ENCODE data around the gene L3MBTL4. TPM values are rescaled to one million over a fixed set of nuclear protein-coding genes. Genes with fewer than 3 reads are reported as not detected.

L3MBTL4 gene
- total and polyA plus RNA-seq, 9 of the 15 experiments (the other 6 are each of a cell fraction or from before 2014, with no cell fraction given) = not detected

GRCh38 chr18:6254456-6254855 lies 160.3 kb downstream of the L3MBTL4 start:
- ChIA-PET CTCF (ENCODE audit: low intra/inter-chr PET ratio) (no interaction called here), POLR2A (no interaction called here)
- in situ Hi-C loops (cut with MboI) = no loop called here
- no peak overlapping the region for H3K4me2 ChIP-seq (ENCODE audit: insufficient read depth, low read length)
- no peak overlapping the region for H3K4me3 ChIP-seq
- intact Hi-C loops (cut with micrococcal nuclease) = no loop called here
- DNase-seq (ENCODE audit: extremely low read depth in 1 of 4, low spot score in 3 of 4) = no peak
- no peaks in the 10 kb centered on the region for H3K36me3 ChIP-seq (ENCODE audit: control insufficient read depth, insufficient read depth, low read length)
- H4K20me1 ChIP-seq (replicated peaks; ENCODE audit: control insufficient read depth, insufficient read depth, low read length) = no peaks in the 10 kb centered on the region
- no TSS peak for BruUV-seq (replicated peaks)
- no peak for FAIRE-seq
- no peaks in the 10 kb centered on the region for H3K9me3 ChIP-seq (replicated peaks; ENCODE audit: control insufficient read depth, insufficient read depth, low read depth, low read length)
- H3K4me1 ChIP-seq (replicated peaks in 1 of 2; ENCODE audit: control insufficient read depth in 2 of 2, insufficient read depth in 2 of 2, low read length in 2 of 2) = no peaks in the 10 kb centered on the region
- TF ChIP-seq TAF15 (IDR thresholded peaks at IDR 0.05; ENCODE audit: low read depth, low read length) (no peak), E2F1 (CRISPR knock-in tag; IDR thresholded peaks at IDR 0.05) (no peak), TBP (optimal IDR thresholded peaks at IDR 0.05; ENCODE audit: low read depth, low read length) (no peak), ZBTB7A (IDR thresholded peaks at IDR 0.05; ENCODE audit: borderline replicate concordance, control insufficient read depth, low read depth, low read length) (no peak), BRF2 (IDR thresholded peaks at IDR 0.05; ENCODE audit: borderline replicate concordance, insufficient read depth, insufficient read length) (no peak), ARNT (IDR thresholded peaks at IDR 0.05) (no peak), ZBTB12 (CRISPR knock-in tag; IDR thresholded peaks at IDR 0.05) (no peak), GABPA (tag; conservative IDR thresholded peaks at IDR 0.05; ENCODE audit: low read depth) (no peak), PRPF4 (IDR thresholded peaks at IDR 0.05; ENCODE audit: insufficient read depth, low read depth, low read length, poor library complexity, severe bottlenecking) (no peak)
- H2AFZ ChIP-seq (ENCODE audit: low read depth, low read length) = no peak overlapping the region
- no peaks in the 10 kb centered on the region for H3K9me1 ChIP-seq (ENCODE audit: control insufficient read depth, insufficient read depth, low read length)
- no peaks in the 10 kb centered on the region for H3K27me3 ChIP-seq (ENCODE audit: control insufficient read depth in 2 of 2, insufficient read depth in 2 of 2, low read length in 2 of 2)
- ATAC-seq = no peak
- no peak overlapping the region for H3K9ac ChIP-seq (ENCODE audit: insufficient read depth in 1 of 2, low read depth in 2 of 2, low read length in 2 of 2)
- no peak overlapping the region for H3K27ac ChIP-seq (ENCODE audit: extremely low read depth, low read depth, low read length)
- no peaks in the 10 kb centered on the region for H3K79me2 ChIP-seq (ENCODE audit: control insufficient read depth, insufficient read depth, low read length)

Data from K562 (cell line).